Skeletal muscle satellite cell (primary cell): ENCODE measurements around the gene BRMS1.
A peak's percentile ranks its signal among the peaks of the same experiment; 100 is the strongest.

Experiments
- H3K27me3 ChIP-seq: 2 replicates; pipeline ENCODE4 v1.7.0; 2013; ENCODE audit warnings: low read length; ENCODE audit not compliant: control insufficient read depth, insufficient read depth
- H3K36me3 ChIP-seq: 2 replicates; pipeline ENCODE4 v1.7.0; 2013; ENCODE audit warnings: mild to moderate bottlenecking, control low read depth, low read length; ENCODE audit not compliant: insufficient read depth
- H3K4me1 ChIP-seq: 2 replicates; pipeline ENCODE4 v1.7.0; 2013; ENCODE audit warnings: low read length; ENCODE audit not compliant: control insufficient read depth, insufficient read depth
- H3K4me2 ChIP-seq: 2 replicates; pipeline ENCODE4 v1.7.0; 2013; ENCODE audit warnings: mild to moderate bottlenecking, low read length
- H3K4me3 ChIP-seq: 2 replicates; pipeline ENCODE4 v1.7.0; 2013; ENCODE audit warnings: low read length
- H3K9ac ChIP-seq: 2 replicates; pipeline ENCODE4 v1.7.0; 2013; ENCODE audit warnings: mild to moderate bottlenecking, low read depth, low read length, moderate library complexity
- H3K9me3 ChIP-seq: replicated peaks from 2 replicates; pipeline ENCODE4 v1.7.0; 2013; ENCODE audit warnings: mild to moderate bottlenecking, control low read depth, low read length

The BRMS1 gene

DNA sequence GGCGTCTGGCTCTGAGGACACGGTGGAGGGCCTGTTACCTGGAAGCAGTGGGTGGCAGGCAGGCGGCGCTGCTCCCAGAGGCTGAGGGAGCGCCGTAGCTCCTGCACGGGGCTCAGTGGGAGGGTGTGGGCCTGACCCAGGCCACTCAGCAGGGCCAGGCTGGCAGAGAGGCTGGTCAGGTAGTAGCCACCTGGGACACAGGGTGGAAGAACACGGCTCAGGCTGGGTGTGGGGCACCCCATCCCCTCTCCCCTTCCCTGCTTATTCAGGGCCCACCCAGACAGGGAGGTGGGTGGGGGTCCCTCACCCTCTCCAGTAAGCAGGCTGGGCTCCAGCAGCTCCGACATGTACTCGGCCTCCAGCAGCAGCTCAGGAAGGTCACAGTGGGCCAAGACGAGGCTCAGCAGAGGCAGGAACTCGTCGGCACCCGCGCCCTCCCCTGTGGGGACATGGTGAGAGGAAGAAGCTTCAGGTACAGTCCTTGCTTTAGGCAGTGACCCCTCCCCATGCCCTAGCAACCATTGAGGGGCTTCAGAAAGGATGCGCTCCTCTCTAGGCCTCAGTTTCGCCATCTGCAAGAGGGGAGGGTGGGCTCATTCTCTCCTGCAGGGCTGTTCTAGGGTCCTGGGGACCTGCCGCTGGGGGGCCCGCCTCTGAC is 11.6 kb downstream of the BRMS1 start:
- peaks cover 28% of the 10 kb centered on the region for H3K36me3 ChIP-seq
- no peak overlapping the region for H3K4me3 ChIP-seq

DNA sequence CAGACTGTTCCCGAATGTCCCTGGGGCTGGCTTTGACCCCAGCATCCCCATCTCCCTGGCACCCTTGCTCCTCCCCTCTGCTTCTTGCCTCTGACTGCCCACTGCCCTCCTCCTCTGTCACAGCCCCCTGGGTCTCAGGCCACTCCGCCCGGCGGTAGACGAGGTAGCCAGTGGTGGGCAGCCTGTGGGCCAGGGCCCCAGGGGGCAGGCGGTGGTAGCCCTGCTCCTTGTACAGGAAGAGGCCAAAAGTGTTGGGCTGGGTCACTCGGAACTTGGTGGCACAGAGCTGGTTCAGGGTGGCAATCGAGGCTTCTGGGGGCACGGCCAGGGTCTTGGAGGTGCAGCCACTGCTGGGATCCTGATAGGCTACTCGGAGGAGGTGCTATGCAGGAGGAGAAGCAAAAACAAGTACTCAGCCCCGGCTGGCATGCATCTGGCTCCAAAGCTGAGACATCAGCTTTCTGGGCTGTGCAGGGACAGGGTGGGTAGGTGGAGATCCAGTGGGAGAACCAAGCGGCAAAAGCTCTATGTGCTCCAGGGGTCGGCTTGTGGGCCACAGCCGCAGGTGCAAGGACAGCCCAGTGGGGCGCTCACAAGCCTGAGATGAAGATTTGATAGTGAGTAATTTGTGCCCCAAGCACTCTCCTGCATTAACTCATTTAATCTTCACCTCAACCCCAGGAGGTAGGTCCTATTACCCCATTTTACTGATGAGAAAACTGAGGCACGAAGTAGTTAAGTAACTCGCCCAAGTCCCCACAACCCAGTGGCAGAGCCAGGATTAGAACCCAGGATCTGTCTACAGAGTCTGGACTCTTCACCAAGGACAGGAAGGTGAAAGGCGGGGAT is 12.3 kb downstream of the BRMS1 start:
- Histone ChIP-seq H3K4me1 (peaks cover 41% of the 10 kb centered on the region), H3K27me3 (no peaks in the 10 kb centered on the region), H3K4me2 (no peak overlapping the region), H3K36me3 (peaks cover 28% of the 10 kb centered on the region), H3K4me3 (no peak overlapping the region), H3K9me3 (no peaks in the 10 kb centered on the region), H3K9ac (no peak overlapping the region)

More for the DNA sequence above, 11.6 kb downstream of the BRMS1 start:
- Histone ChIP-seq H3K27me3 (no peaks in the 10 kb centered on the region), H3K9me3 (no peaks in the 10 kb centered on the region), H3K9ac (no peak overlapping the region), H3K4me2 (no peak overlapping the region), H3K4me1 (peaks cover 40% of the 10 kb centered on the region)

DNA sequence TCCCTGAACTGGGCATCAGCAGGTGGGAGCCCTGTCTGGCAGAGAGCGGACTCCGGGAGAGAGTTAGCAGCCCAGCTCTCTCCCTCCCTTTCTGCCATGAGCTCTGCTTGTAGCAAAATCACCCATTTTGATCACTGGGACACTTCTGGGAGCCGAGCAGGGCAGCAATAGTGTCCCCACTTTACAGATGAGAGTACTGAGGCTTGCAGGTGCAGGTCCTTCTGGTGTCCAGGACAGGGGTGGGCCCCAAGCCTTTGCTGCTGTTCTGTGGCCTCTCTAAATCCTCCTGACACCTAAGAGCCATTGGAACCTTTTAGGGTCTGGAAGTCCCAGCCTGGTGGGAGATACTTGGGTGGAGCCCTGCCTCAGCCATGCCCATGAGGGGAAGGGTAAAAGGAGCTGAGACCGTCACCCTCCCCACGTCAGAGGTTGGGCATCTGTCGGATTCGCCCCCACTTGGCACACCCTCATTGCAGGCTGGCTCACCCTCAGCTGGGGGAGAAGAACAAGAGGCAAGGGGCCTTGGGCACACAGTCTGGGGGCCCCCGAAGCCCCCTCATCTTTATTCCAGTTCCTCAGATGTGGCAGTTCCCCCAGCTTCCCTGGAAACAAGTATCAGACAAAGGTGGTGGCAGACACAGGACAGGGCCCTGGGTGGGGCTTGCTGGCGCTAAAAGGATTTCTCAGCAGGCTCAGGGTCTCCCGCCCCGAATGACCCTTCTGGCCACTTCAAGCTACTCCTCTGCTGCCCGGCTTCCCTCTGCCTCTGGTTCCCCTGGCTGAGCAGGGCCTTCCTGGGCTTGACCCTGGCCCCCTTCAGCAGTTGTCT is 13.1 kb downstream of the BRMS1 start:
- Histone ChIP-seq H3K4me1 (peaks cover 41% of the 10 kb centered on the region), H3K27me3 (no peaks in the 10 kb centered on the region), H3K9me3 (no peaks in the 10 kb centered on the region), H3K4me2 (no peak overlapping the region), H3K4me3 (no peak overlapping the region), H3K36me3 (peaks cover 28% of the 10 kb centered on the region), H3K9ac (no peak overlapping the region)

DNA sequence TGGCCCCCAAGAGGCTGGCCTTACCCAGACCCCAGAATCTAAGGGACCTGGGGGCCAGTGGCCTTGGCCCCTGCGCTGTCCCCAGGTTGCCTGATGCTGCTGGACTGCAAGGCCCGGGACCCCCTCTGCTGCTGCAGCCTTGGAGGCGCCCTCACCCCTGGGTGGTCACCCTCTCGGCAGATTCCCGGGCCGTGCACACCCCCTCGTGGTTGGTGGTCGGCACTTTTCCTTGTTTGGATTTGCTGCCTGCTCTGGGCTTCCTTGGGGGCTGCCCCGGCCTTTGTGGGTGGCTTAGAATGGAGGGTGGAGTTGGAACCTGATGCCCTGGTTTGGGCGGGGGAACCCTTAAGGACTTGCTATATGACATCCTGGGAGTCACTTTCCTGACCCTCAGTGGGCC is 14.0 kb downstream of the BRMS1 start:
- peaks cover 43% of the 10 kb centered on the region for H3K4me1 ChIP-seq
- H3K9ac ChIP-seq, result no peak overlapping the region
- H3K27me3 ChIP-seq, result no peaks in the 10 kb centered on the region
- H3K4me2 ChIP-seq, result no peak overlapping the region
- no peak overlapping the region for H3K4me3 ChIP-seq
- H3K9me3 ChIP-seq, result no peaks in the 10 kb centered on the region
- H3K36me3 ChIP-seq, result peaks cover 28% of the 10 kb centered on the region

DNA sequence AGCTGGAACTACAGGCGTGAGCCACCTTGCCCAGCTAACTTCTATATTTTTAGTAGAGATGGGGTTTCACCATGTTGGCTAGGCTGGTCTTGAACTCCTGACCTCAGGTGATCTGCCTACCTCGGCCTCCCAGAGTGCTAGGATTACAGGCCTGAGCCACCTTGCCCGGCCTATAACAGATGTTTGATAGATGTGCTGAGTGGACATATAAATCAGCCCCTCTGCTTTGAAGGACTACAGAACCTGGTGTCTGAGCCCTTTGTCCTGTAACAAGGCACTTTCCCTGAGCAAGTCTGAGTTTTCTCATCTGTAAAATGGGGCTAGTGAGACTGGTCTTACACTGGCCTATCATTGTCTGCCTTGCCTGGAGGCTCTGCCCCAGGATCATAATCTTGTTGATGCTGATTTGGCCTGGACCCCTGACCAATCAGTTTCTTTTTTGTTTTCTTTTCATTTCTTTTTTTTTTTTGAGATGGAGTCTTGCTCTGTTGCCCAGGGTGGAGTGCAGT is 15.7 kb downstream of the BRMS1 start:
- H3K9me3 ChIP-seq, result no peaks in the 10 kb centered on the region
- H3K9ac ChIP-seq, result no peak overlapping the region
- no peaks in the 10 kb centered on the region for H3K27me3 ChIP-seq
- no peak overlapping the region for H3K4me2 ChIP-seq
- no peak overlapping the region for H3K4me3 ChIP-seq
- peaks cover 46% of the 10 kb centered on the region for H3K4me1 ChIP-seq
- peaks cover 28% of the 10 kb centered on the region for H3K36me3 ChIP-seq

DNA sequence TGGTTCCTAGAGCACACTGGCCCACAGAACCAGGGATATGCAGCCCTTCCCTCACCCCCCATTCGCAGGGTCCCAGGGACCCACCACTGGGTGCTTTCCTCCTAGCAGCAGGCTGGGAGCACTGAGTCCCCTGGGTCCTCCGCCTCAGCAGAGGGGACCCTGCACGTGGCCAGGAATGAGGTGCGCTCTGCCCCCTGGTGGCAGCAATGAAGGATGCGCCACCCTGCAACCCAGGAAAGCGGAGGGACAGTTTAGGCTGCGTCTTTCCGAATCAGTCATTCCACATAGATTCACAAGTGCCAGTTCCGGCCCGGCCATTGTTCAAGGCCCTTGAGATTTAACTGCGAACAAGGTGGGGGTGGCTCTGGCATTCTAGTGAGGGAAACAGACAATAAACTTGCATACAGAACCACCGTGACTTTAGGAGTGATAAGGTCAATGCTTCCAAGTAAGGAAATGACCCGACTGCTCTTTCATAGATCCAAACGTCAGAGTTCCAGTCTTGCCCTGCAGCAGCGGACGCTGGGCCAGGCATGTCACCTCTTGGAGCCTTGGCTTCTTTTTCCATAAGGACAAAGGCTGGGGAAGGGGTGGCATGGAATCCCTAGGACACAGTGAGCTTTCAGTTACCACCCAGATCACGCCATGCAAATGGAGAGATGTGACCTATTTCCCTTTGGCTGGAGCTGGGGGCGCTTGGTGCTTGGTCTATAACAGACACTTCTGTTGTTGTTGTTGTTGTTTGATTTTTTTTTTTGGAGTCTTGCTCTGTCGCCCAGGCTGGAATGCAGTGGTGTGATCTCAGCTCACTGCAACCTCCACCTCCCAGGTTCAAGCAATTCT is 16.4 kb downstream of the BRMS1 start:
- H3K4me3 ChIP-seq, result peak overlapping the region; percentile 0
- H3K9me3 ChIP-seq, result no peaks in the 10 kb centered on the region
- no peaks in the 10 kb centered on the region for H3K27me3 ChIP-seq
- peaks cover 48% of the 10 kb centered on the region for H3K4me1 ChIP-seq
- peaks cover 24% of the 10 kb centered on the region for H3K36me3 ChIP-seq
- no peak overlapping the region for H3K9ac ChIP-seq
- H3K4me2 ChIP-seq, result peak overlapping the region; percentile 70

DNA sequence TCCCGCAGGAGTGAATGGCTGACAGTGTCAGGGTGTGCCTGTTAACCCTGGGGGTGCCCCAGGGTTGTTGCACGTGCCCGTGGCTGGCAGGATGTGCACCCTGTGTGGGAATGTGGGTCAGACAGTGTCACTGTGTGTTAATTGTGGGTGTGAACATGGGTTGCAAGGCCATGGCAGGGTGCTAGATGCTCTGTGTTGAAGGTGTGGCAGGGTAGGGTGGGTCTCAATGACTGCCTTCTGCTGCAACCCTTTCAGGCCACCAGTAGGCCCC is 16.9 kb downstream of the BRMS1 start:
- no peaks in the 10 kb centered on the region for H3K9me3 ChIP-seq
- no peak overlapping the region for H3K9ac ChIP-seq
- H3K4me1 ChIP-seq, result peaks cover 48% of the 10 kb centered on the region
- H3K4me2 ChIP-seq, result peak overlapping the region; percentile 70
- H3K4me3 ChIP-seq, result no peak overlapping the region
- no peaks in the 10 kb centered on the region for H3K27me3 ChIP-seq
- H3K36me3 ChIP-seq, result peaks cover 18% of the 10 kb centered on the region

DNA sequence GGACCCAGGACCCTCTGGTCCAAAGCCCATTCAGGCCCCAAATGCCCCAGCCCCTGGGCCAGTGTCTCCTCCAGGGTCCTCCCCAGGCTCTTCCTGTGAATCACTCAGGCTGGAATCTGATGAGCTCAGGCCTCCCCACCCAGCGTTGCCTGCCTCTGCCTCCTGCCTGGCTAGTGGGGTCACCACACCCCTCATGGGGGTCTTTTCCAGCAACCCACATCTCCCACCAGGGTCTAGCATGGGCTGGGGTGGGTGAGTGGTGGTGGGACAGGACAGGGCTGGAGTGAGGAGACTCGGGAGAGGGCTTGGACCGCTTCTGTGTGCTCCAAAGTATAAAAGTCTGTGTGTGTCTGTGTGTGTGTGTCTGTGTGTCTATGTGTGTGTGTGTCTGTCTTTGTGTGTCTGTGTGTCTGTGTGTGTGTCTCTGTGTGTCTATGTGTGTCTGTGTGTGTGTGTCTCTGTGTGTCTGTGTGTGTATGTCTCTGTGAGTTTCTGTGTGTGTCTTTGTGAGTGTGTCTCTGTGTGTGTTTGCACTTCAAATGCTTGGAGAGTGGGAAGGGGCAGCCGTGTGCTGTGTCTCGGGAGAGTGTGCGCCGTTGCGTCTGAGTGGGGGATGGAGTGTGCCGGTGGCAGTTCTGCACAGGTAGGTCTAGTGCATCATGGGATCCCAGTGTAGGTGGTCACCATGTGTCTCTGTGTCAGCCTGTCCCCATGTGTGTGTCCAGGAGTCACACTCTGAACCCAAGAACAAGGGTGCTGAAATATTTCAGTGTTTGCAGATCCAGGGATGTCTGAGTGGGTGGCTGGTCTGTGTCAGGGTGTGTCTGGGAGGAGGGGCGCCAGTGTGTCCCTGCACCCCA is 17.5 kb downstream of the BRMS1 start:
- H3K9me3 ChIP-seq, result no peaks in the 10 kb centered on the region
- H3K4me2 ChIP-seq, result peak overlapping the region; percentile 70
- no peak overlapping the region for H3K4me3 ChIP-seq
- H3K4me1 ChIP-seq, result peaks cover 48% of the 10 kb centered on the region
- peaks cover 12% of the 10 kb centered on the region for H3K36me3 ChIP-seq
- no peaks in the 10 kb centered on the region for H3K27me3 ChIP-seq
- peak overlapping the region; percentile 64 for H3K9ac ChIP-seq

DNA sequence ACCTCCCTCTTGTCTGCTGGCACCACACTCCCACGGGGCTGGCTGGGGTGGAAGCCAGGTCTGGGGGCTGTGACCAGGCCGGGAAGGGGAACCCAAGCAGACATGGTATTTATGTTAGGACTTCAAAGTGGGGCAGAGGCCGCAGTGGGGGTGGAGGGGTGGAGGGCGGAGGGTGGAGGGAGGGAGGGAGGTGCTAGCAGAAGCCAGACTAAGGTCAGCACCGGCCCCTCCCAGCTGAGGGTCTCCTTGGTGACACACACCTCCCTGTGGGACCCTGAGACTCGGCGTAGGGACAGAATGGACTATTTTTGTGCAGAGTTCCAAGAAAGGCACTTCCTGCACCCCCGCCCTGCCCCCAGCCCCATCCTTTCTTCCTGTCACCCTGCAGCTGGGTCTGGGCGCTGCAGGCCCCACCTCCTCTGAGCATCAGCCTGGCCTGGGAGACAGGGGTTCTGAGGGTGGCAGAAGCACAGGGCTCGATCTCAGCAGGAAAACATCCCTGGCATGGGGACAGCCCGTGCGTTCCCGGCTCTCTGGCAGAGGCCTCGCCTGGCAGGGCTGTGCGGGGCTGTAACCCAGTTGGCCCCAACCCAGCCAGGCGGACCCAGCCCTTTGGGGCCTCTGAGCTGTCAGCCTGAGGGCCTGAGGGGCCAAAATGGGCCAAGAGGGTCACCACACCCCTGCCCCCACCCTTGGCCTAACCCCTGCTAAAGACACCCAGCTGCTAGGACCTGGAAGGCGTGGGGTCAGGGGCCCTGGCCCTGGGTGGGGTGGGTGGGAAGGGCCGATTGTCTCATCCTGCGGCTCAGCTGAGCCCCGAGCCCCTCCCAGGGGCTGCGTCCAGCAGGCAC is 18.4 kb downstream of the BRMS1 start:
- Histone ChIP-seq H3K4me3 (no peak overlapping the region), H3K9me3 (no peaks in the 10 kb centered on the region), H3K4me2 (peak overlapping the region; percentile 70), H3K27me3 (no peaks in the 10 kb centered on the region), H3K36me3 (peaks cover 3% of the 10 kb centered on the region), H3K9ac (peak overlapping the region; percentile 64), H3K4me1 (peaks cover 48% of the 10 kb centered on the region)
